GM13977 (cell line): ENCODE measurements around the gene HILPDA.

Experiments used
- DNase-seq: peaks from one replicate; pipeline ENCODE4 v3.0.0; 2012; ENCODE audit warnings: low spot score
- CTCF ChIP-seq: IDR thresholded peaks from 2 replicates; pipeline ENCODE4 v1.5.1; 2012; ENCODE audit warnings: mild to moderate bottlenecking, control low read depth; ENCODE audit not compliant: insufficient read depth; ENCODE audit errors: extremely low read depth, missing control alignments
- in situ Hi-C: fragments of 300-500 bp; cut with MboI; formaldehyde crosslinking; loops from one replicate; pipeline ENCODE4 v1.12.0; 2022; ENCODE audit warnings: low sequenced_read_pairs, low pct_unique_long_range_greater_than_20kb, mixed read lengths, inconsistent platforms; ENCODE audit not compliant: unreplicated experiment

Gene HILPDA

GRCh38 chr7:128421384-128421783 lies 34.3 kb upstream of the HILPDA start:
- no peak for DNase-seq
- TF ChIP-seq CTCF, result no peak
- in situ Hi-C loops, result no loop called here

GRCh38 chr7:128422037-128422436 lies 33.6 kb upstream of the HILPDA start:
- in situ Hi-C loops, result no loop called here
- no peak for DNase-seq
- no peak for TF ChIP-seq CTCF

GRCh38 chr7:128422842-128423241 lies 32.8 kb upstream of the HILPDA start:
- no peak for TF ChIP-seq CTCF
- in situ Hi-C loops, result no loop called here
- DNase-seq, result no peak

- DNase-seq, result no peak
- in situ Hi-C loops, result no loop called here
- TF ChIP-seq CTCF, result no peak
Observed at GRCh38 chr7:128424686-128425275, 30.9 kb upstream of the HILPDA start.

- TF ChIP-seq CTCF, result peak; percentile 90
- peak; percentile 67 for DNase-seq
- in situ Hi-C loops, result no loop called here
Observed at GRCh38 chr7:128425850-128426249, 29.8 kb upstream of the HILPDA start.

GRCh38 chr7:128427289-128427891 lies 28.3 kb upstream of the HILPDA start:
- TF ChIP-seq CTCF, result peak; percentile 74
- DNase-seq, result peak; percentile 53
- in situ Hi-C loops, result no loop called here
